CD4-positive, alpha-beta T cell (primary cell): ENCODE measurements around the gene OR51E1. TPM values are rescaled to one million over a fixed set of nuclear protein-coding genes. Genes with fewer than 3 reads are reported as not detected.

Experiments used
- ATAC-seq: fragments of 200-7000 bp; cut with Tn5 transposase; one replicate; pipeline ENCODE4 v1.10.0; 2022; ENCODE audit warnings: mild to moderate bottlenecking; ENCODE audit not compliant: poor library complexity
- CTCF ChIA-PET: fragments of 350-600 bp; sonication (Branson Sonifier 250); formaldehyde crosslinking; loops from one replicate; lab custom pipeline; 2021; ENCODE audit warnings: antibody characterized with exemption, inconsistent platforms; lab: Charles Lee
- POLR2A ChIA-PET: fragments of 350-600 bp; sonication (Branson Sonifier 250); formaldehyde crosslinking; loops from one replicate; lab custom pipeline; 2021; ENCODE audit warnings: antibody characterized with exemption, inconsistent platforms; lab: Charles Lee
- DNase-seq, 14 experiments: peaks; one replicate each; pipeline ENCODE4 v3.0.0-alpha.2; 2013 to 2020; ENCODE audit warnings: mixed read lengths in 2 of 14
- H3K27ac ChIP-seq, 2 donors: one replicate each; pipeline versions ENCODE4 v1.5.1 to v1.7.0; 2013; ENCODE audit warnings: low read length in 2 of 2, low read depth in 1 of 2, mild to moderate bottlenecking in 1 of 2
- H3K27me3 ChIP-seq, 2 experiments: 1 replicate in 1 of 2; 2 replicates in 1 of 2; pipeline versions ENCODE4 v1.6.1 to v1.7.0; 2013; ENCODE audit warnings: low read length in 2 of 2, control low read depth in 1 of 2, mild to moderate bottlenecking in 1 of 2, moderate library complexity in 1 of 2; ENCODE audit not compliant: insufficient read depth in 2 of 2, control insufficient read depth in 1 of 2
- H3K36me3 ChIP-seq: one replicate; pipeline ENCODE4 v1.6.1; 2013; ENCODE audit warnings: low read length, control low read depth; ENCODE audit not compliant: insufficient read depth
- H3K4me1 ChIP-seq: one replicate; pipeline ENCODE4 v1.6.1; 2013; ENCODE audit warnings: low read length, control low read depth; ENCODE audit not compliant: insufficient read depth
- H3K4me3 ChIP-seq: one replicate; pipeline ENCODE4 v1.5.1; 2013; ENCODE audit warnings: mild to moderate bottlenecking, low read length, moderate library complexity
- H3K9me3 ChIP-seq, 2 experiments: 1 replicate in 1 of 2; 2 replicates in 1 of 2; pipeline versions ENCODE4 v1.6.1 to v1.7.0; 2013; ENCODE audit warnings: low read length in 2 of 2, mild to moderate bottlenecking in 2 of 2, control low read depth in 1 of 2, moderate library complexity in 1 of 2; ENCODE audit not compliant: control insufficient read depth in 1 of 2, insufficient read depth in 1 of 2
- H3K27ac Mint-ChIP-seq: one replicate; pipeline ENCODE4 v1.8.0; 2020; ENCODE audit warnings: mixed read lengths
- H3K27me3 Mint-ChIP-seq: one replicate; pipeline ENCODE4 v1.8.0; 2021; ENCODE audit warnings: mixed read lengths
- H3K36me3 Mint-ChIP-seq: one replicate; pipeline ENCODE4 v1.8.0; 2021; ENCODE audit warnings: low read depth, mixed read lengths
- H3K4me1 Mint-ChIP-seq: one replicate; pipeline ENCODE4 v1.8.0; 2021; ENCODE audit warnings: low read depth, mixed read lengths
- H3K4me3 Mint-ChIP-seq: one replicate; pipeline ENCODE4 v1.8.0; 2020; ENCODE audit warnings: mild to moderate bottlenecking, mixed read lengths
- H3K9me3 Mint-ChIP-seq: one replicate; pipeline ENCODE4 v1.8.0; 2020; ENCODE audit warnings: mixed read lengths
- intact Hi-C, 2 experiments: fragments of 100-400 bp; cut with DNase I in 1 of 2; cut with micrococcal nuclease in 1 of 2; formaldehyde crosslinking; loops; one replicate each; pipeline versions ENCODE4 v1.15.1 to v1.9.0; 2023 to 2025; cut with DNase I, micrococcal nuclease
- total RNA-seq, 174 experiments: library from RNA in 2 of 174; stranded (reverse) in 2 of 174; gene quantifications; one replicate each; pipeline ENCODE4 v1.2.3 and lab custom pipeline; 2021 to 2026
- TF ChIP-seq, protein P1 (sequence below): fragments of 200-600 bp; IDR thresholded peaks from one replicate; pipeline ENCODE4 v1.8.0; 2022; ENCODE audit warnings: antibody characterized with exemption, mild to moderate bottlenecking

The OR51E1 gene
- total RNA-seq, 2 experiments from 2014 or later, result not detected

DNA sequence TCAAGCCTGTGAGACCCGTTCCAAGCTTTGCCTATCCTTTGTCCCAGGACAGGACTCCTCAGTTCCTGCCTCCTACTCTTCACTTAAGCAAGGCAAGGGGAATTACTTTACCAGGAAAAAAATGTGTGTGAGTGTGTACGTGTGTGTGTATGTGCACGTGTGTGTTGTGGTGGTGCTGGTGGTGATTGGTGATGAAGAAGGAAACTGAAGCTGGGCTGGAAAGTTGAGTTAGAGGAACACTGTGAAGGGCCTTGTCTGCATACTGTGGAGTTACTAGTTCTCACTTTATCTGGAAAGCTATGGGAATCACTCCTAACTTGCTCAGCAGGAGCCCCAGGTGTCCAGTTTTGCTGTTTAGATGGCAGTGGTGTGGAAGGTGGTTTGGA, 6.1 kb upstream of the OR51E1 start:
- H3K27ac ChIP-seq, result no peak overlapping the region
- peaks cover 8 to 9% of the 10 kb centered on the region in 2 experiments for H3K27me3 ChIP-seq
- DNase-seq, result no peak
- no peak for ATAC-seq
- no peaks in the 10 kb centered on the region for H3K9me3 Mint-ChIP-seq
- no peak overlapping the region for H3K27ac Mint-ChIP-seq
- TF ChIP-seq, protein P1, sequence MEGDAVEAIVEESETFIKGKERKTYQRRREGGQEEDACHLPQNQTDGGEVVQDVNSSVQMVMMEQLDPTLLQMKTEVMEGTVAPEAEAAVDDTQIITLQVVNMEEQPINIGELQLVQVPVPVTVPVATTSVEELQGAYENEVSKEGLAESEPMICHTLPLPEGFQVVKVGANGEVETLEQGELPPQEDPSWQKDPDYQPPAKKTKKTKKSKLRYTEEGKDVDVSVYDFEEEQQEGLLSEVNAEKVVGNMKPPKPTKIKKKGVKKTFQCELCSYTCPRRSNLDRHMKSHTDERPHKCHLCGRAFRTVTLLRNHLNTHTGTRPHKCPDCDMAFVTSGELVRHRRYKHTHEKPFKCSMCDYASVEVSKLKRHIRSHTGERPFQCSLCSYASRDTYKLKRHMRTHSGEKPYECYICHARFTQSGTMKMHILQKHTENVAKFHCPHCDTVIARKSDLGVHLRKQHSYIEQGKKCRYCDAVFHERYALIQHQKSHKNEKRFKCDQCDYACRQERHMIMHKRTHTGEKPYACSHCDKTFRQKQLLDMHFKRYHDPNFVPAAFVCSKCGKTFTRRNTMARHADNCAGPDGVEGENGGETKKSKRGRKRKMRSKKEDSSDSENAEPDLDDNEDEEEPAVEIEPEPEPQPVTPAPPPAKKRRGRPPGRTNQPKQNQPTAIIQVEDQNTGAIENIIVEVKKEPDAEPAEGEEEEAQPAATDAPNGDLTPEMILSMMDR, result no peak
- no peaks in the 10 kb centered on the region for H3K9me3 ChIP-seq
- intact Hi-C loops, result loop anchor here (1.0 to 5.0 kb wide), 4 partner anchors 450 to 1715 kb away; partner anchors contain the start of gene OR52N2 (in 1 of the 2)
- ChIA-PET POLR2A (interaction anchor here (0.6 kb wide), 1 partner anchor 991 kb away, joined by 3 read pairs; no protein-coding TSS in a partner anchor), CTCF (interaction anchor here (1.0 to 2.2 kb wide), 4 partner anchors 11 to 1716 kb away, joined by 3 to 6 read pairs (median 5); no protein-coding TSS in a partner anchor)
- H3K4me3 Mint-ChIP-seq, result no peak overlapping the region
- H3K36me3 Mint-ChIP-seq, result no peaks in the 10 kb centered on the region
- H3K4me1 Mint-ChIP-seq, result no peaks in the 10 kb centered on the region
- peaks cover 26% of the 10 kb centered on the region for H3K27me3 Mint-ChIP-seq
- H3K4me3 ChIP-seq, result no peak overlapping the region
- peaks cover 7% of the 10 kb centered on the region for H3K4me1 ChIP-seq
- no peaks in the 10 kb centered on the region for H3K36me3 ChIP-seq

- Mint-ChIP-seq H3K27ac (no peak overlapping the region), H3K27me3 (peaks cover 38% of the 10 kb centered on the region), H3K36me3 (no peaks in the 10 kb centered on the region), H3K9me3 (no peaks in the 10 kb centered on the region), H3K4me1 (no peaks in the 10 kb centered on the region), H3K4me3 (no peak overlapping the region)
- Histone ChIP-seq H3K27me3 (peaks cover 8 to 11% of the 10 kb centered on the region in 2 experiments), H3K4me1 (peaks cover 7% of the 10 kb centered on the region), H3K27ac (no peak overlapping the region), H3K9me3 (no peaks in the 10 kb centered on the region), H3K36me3 (no peaks in the 10 kb centered on the region), H3K4me3 (no peak overlapping the region)
- CTCF ChIA-PET, result interaction anchor here (0.6 kb wide), 1 partner anchor 1172 kb away, joined by 3 read pairs; no protein-coding TSS in a partner anchor
- POLR2A ChIA-PET, result no interaction called here
- DNase-seq (no peak), ATAC-seq (no peak)
- TF ChIP-seq, protein P1, result no peak
- intact Hi-C loops, result loop anchor here in 1 of 2 experiments (5.0 kb wide), 2 partner anchors 453 to 1712 kb away; no protein-coding TSS in a partner anchor
Measured at GRCh38 chr11:4639931-4640330, 3.9 kb upstream of the OR51E1 start.

DNA sequence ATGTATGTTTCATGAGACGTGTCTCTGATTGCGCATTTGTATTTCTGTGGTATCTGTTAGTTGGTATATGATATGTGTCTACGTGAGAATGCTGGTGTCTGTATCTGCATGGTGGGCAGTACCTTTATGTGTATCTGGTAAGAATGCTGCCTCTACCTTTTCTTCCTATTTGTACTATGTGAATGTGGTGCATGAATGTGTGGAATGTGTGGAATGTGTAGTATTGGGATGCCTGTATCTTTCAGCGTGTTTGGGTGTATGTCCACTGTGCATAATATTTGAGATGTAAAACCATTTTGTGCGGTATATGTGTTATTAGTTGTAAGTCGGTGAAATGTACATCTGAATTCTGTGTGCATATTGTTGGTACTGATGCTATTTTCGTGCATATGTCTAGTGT, 2.3 kb upstream of the OR51E1 start:
- Mint-ChIP-seq H3K27me3 (peaks cover 40% of the 10 kb centered on the region), H3K4me1 (no peaks in the 10 kb centered on the region), H3K36me3 (no peaks in the 10 kb centered on the region), H3K9me3 (no peaks in the 10 kb centered on the region), H3K4me3 (no peak overlapping the region), H3K27ac (no peak overlapping the region)
- Histone ChIP-seq H3K9me3 (no peaks in the 10 kb centered on the region), H3K4me3 (no peak overlapping the region), H3K27ac (no peak overlapping the region), H3K27me3 (peaks cover 6% of the 10 kb centered on the region in 2 experiments), H3K4me1 (peaks cover 7% of the 10 kb centered on the region), H3K36me3 (no peaks in the 10 kb centered on the region)
- TF ChIP-seq, protein P1, result no peak
- DNase-seq, result no peak
- no peak for ATAC-seq
- POLR2A ChIA-PET, result no interaction called here
- intact Hi-C loops, result no loop called here
- CTCF ChIA-PET, result no interaction called here
